MCF 10A (cell line): ENCODE results near the gene APBB2. TPM values are rescaled to one million over a fixed set of nuclear protein-coding genes. Genes with fewer than 3 reads are reported as not detected.

Experiments used
- BruUV-seq: library from RNA; stranded (reverse); fragments of 400-500 nt; replicated peaks from 2 replicates; lab custom pipeline; 2021; lab: Mats Ljungman, UMichigan
- CTCF ChIA-PET: fragments of 300-600 bp; sonication (Branson Sonifier 250); formaldehyde crosslinking; extraction: SDS; loops from one replicate; lab custom pipeline; 2021; ENCODE audit warnings: antibody characterized with exemption, inconsistent platforms; lab: Yijun Ruan, JAX
- POLR2A ChIA-PET: fragments of 300-600, 350-650 bp; sonication (Branson Sonifier 250); formaldehyde crosslinking; extraction: SDS; loops from one replicate; lab custom pipeline; 2020; ENCODE audit warnings: antibody characterized with exemption, inconsistent platforms; lab: Yijun Ruan, JAX
- DNase-seq: peaks from one replicate; pipeline ENCODE4 v3.0.0-alpha.2; 2018; ENCODE audit not compliant: unreplicated experiment
- H3K27ac Mint-ChIP-seq: one replicate; pipeline ENCODE4 v1.8.0; 2022; ENCODE audit warnings: mild to moderate bottlenecking, low read depth, mixed read lengths; ENCODE audit not compliant: unreplicated experiment
- H3K27me3 Mint-ChIP-seq: one replicate; pipeline ENCODE4 v1.8.0; 2022; ENCODE audit warnings: mixed read lengths; ENCODE audit not compliant: insufficient read depth, unreplicated experiment
- H3K36me3 Mint-ChIP-seq: one replicate; pipeline ENCODE4 v1.8.0; 2022; ENCODE audit warnings: mild to moderate bottlenecking, moderate library complexity, mixed read lengths; ENCODE audit not compliant: insufficient read depth, unreplicated experiment
- H3K4me1 Mint-ChIP-seq: one replicate; pipeline ENCODE4 v1.8.0; 2022; ENCODE audit warnings: mixed read lengths; ENCODE audit not compliant: insufficient read depth, unreplicated experiment
- H3K4me3 Mint-ChIP-seq: one replicate; pipeline ENCODE4 v1.8.0; 2022; ENCODE audit warnings: mild to moderate bottlenecking, moderate library complexity, mixed read lengths; ENCODE audit not compliant: unreplicated experiment
- H3K9me3 Mint-ChIP-seq: one replicate; pipeline ENCODE4 v1.8.0; 2022; ENCODE audit warnings: mixed read lengths; ENCODE audit not compliant: unreplicated experiment
- CTCF ChIP-seq: fragments of 200-600 bp; IDR thresholded peaks from one replicate; pipeline ENCODE4 v1.8.0; 2022; ENCODE audit warnings: antibody characterized with exemption, mild to moderate bottlenecking; ENCODE audit not compliant: unreplicated experiment
- intact Hi-C: fragments of 100-400 bp; cut with micrococcal nuclease; formaldehyde crosslinking; loops from 2 replicates; pipeline ENCODE4 v1.14.1; 2022
- total RNA-seq: library from RNA; stranded (reverse); gene quantifications from 2 replicates; pipeline ENCODE4 v1.2.3, GENCODE V29; 2022

Gene APBB2
- total RNA-seq, 1 experiment from 2014 or later: 201 TPM

DNA sequence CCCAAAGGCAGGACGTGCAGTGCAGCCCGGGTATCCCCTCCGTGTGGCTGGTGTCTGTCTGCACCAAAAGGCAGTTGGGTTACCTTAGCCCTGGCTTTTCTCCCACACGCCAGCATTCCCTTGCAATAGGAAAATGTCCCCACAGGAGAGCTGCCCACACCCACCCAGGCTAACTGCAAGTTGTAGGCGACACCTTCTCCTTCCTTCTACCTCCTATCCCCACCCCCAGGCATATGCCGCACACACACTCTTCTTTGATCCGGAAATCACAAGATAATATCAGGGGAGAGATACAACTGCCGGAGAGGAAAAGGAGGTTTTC is 444 bp upstream of the APBB2 start:
- POLR2A ChIA-PET: interaction anchor here (0.8 to 9.4 kb wide), 22 partner anchors 11 to 306 kb away, joined by 3 to 113 read pairs (median 6); no protein-coding TSS in a partner anchor
- no TSS peak for BruUV-seq
- CTCF ChIA-PET: interaction anchor here (0.6 to 4.0 kb wide), 16 partner anchors 8 to 598 kb away, joined by 3 to 28 read pairs (median 4); no protein-coding TSS in a partner anchor
- intact Hi-C loops: loop anchor here (1.0 to 5.0 kb wide), 3 partner anchors 162 to 477 kb away; no protein-coding TSS in a partner anchor
- Mint-ChIP-seq H3K27ac (peak overlapping the region; percentile 97), H3K27me3 (no peaks in the 10 kb centered on the region), H3K4me3 (peak overlapping the region; percentile 98), H3K36me3 (peaks cover 20% of the 10 kb centered on the region), H3K4me1 (peaks cover 7% of the 10 kb centered on the region), H3K9me3 (no peaks in the 10 kb centered on the region)
- no peak for DNase-seq
- TF ChIP-seq CTCF: no peak

- H3K4me1 Mint-ChIP-seq: peaks cover 18% of the 10 kb centered on the region
- BruUV-seq: no TSS peak
- peak; percentile 29 for DNase-seq
Observed at GRCh38 chr4:41213625-41214135, 662 bp downstream of the APBB2 start.

DNA sequence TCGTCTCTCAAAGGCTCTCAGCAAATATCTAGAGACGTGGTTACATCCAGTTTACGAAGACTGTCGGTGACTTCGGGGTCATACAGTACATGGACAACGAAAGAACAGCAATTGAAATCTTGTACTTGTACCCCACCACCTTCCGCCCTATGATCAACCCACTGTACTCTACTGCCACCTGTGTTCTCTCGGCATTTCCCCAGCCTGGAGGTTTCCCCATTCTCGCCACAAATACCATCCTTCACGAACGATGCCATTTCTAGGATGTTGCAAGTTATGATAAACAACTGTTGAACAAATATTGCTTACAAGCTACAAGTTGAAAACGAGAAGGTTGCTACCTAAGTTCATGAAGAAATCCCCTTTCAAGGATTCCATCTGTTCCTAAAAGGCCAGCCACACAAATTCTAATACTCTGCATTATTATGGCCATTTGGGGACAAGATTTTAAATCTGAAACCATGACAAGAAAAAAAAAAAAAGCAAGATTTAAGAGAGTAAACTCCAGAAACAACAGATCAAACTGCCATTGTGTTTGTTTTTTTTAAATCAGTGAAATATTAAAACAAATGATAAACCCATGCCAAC is 1.6 kb downstream of the APBB2 start:
- CTCF ChIA-PET: interaction anchor here (0.5 to 4.2 kb wide), 55 partner anchors 8 to 1695 kb away, joined by 3 to 31 read pairs (median 4); no protein-coding TSS in a partner anchor
- TF ChIP-seq CTCF: peak; percentile 56
- no TSS peak for BruUV-seq
- intact Hi-C loops: loop anchor here (1.0 to 5.0 kb wide), 6 partner anchors 35 to 236 kb away; no protein-coding TSS in a partner anchor
- no peaks in the 10 kb centered on the region for H3K27me3 Mint-ChIP-seq
- H3K4me3 Mint-ChIP-seq: peak overlapping the region; percentile 98
- H3K36me3 Mint-ChIP-seq: peaks cover 20% of the 10 kb centered on the region
- H3K4me1 Mint-ChIP-seq: peaks cover 28% of the 10 kb centered on the region
- POLR2A ChIA-PET: interaction anchor here (0.6 to 9.4 kb wide), 32 partner anchors 9 to 292 kb away, joined by 3 to 113 read pairs (median 4); no protein-coding TSS in a partner anchor
- no peaks in the 10 kb centered on the region for H3K9me3 Mint-ChIP-seq
- peak overlapping the region; percentile 97 for H3K27ac Mint-ChIP-seq
- DNase-seq: peak; percentile 87

More at GRCh38 chr4:41213625-41214135, 662 bp downstream of the APBB2 start:
- intact Hi-C loops: loop anchor here (1.0 to 5.0 kb wide), 2 partner anchors 161 to 286 kb away; no protein-coding TSS in a partner anchor
- peak overlapping the region; percentile 98 for H3K4me3 Mint-ChIP-seq
- H3K27me3 Mint-ChIP-seq: no peaks in the 10 kb centered on the region
- peak overlapping the region; percentile 97 for H3K27ac Mint-ChIP-seq
- peaks cover 20% of the 10 kb centered on the region for H3K36me3 Mint-ChIP-seq
- TF ChIP-seq CTCF: no peak
- ChIA-PET POLR2A (interaction anchor here (0.7 to 9.4 kb wide), 32 partner anchors 10 to 302 kb away, joined by 3 to 113 read pairs (median 4); no protein-coding TSS in a partner anchor), CTCF (interaction anchor here (0.6 to 4.2 kb wide), 39 partner anchors 9 to 371 kb away, joined by 3 to 31 read pairs (median 4); no protein-coding TSS in a partner anchor)
- H3K9me3 Mint-ChIP-seq: no peaks in the 10 kb centered on the region
